H1 (cell line): ENCODE measurements around the gene NUP98. TPM values are rescaled to one million over a fixed set of nuclear protein-coding genes. Genes with fewer than 3 reads are reported as not detected.

Experiments used
- CTCF ChIA-PET: fragments of 300-600 bp; sonication (Branson Sonifier 250); formaldehyde crosslinking; loops from one replicate; lab custom pipeline; 2021; ENCODE audit not compliant: partially characterized antibody; lab: Charles Lee
- POLR2A ChIA-PET: fragments of 300-600 bp; sonication (Branson Sonifier 250); formaldehyde crosslinking; loops from one replicate; lab custom pipeline; 2021; ENCODE audit warnings: inconsistent platforms; ENCODE audit not compliant: partially characterized antibody; lab: Charles Lee
- DNase-seq, 2 experiments: peaks; one replicate each; pipeline versions ENCODE4 v3.0.0 to v3.0.0-alpha.2; 2010 to 2022; ENCODE audit warnings: low spot score in 2 of 2, low read depth in 1 of 2, mixed read lengths in 1 of 2
- FAIRE-seq: peaks from 2 replicates; lab custom pipeline; 2011; peaks lifted over from hg19 to GRCh38; lab: Jason Lieb, UNC
- H2AFZ ChIP-seq: 2 replicates; pipeline ENCODE4 v1.8.1; 2012; ENCODE audit warnings: low read length, inconsistent platforms
- H2AK5ac ChIP-seq: 2 replicates; pipeline ENCODE4 v1.6.1; 2013; ENCODE audit warnings: low read depth, low read length
- H2BK120ac ChIP-seq: replicated peaks from 2 replicates; pipeline ENCODE3; 2013; ENCODE audit warnings: low read depth, low read length, inconsistent platforms
- H2BK12ac ChIP-seq: 2 replicates; pipeline ENCODE4 v1.6.1; 2013; ENCODE audit warnings: low read depth, low read length
- H2BK15ac ChIP-seq: 2 replicates; pipeline ENCODE4 v1.6.1; 2013; ENCODE audit warnings: low read length
- H2BK20ac ChIP-seq: 2 replicates; pipeline ENCODE4 v1.6.1; 2013; ENCODE audit warnings: low read length
- H2BK5ac ChIP-seq: 2 replicates; pipeline ENCODE4 v1.6.1; 2013; ENCODE audit warnings: low read depth, low read length
- H3K14ac ChIP-seq: 2 replicates; pipeline ENCODE4 v1.6.1; 2013; ENCODE audit warnings: inconsistent platforms; ENCODE audit not compliant: insufficient read length
- H3K18ac ChIP-seq: 2 replicates; pipeline ENCODE4 v1.6.1; 2013; ENCODE audit warnings: low read length; ENCODE audit errors: extremely low read depth
- H3K23ac ChIP-seq: 2 replicates; pipeline ENCODE4 v1.6.1; 2013; ENCODE audit warnings: inconsistent platforms; ENCODE audit not compliant: insufficient read length
- H3K23me2 ChIP-seq: 2 replicates; pipeline ENCODE4 v1.6.1; 2013; ENCODE audit warnings: low read depth, low read length
- H3K27ac ChIP-seq: 2 replicates; pipeline ENCODE4 v1.6.1; 2011; ENCODE audit warnings: low read depth, low read length, inconsistent platforms
- H3K27me3 ChIP-seq, 4 experiments: replicated peaks in 1 of 4; 1 replicate in 1 of 4; 2 replicates in 3 of 4; pipeline versions ENCODE4 v1.6.1 to v1.8.1; 2011 to 2013; ENCODE audit warnings: low read length in 3 of 4, mild to moderate bottlenecking in 3 of 4, inconsistent platforms in 2 of 4, mixed read lengths in 2 of 4, moderate library complexity in 1 of 4; ENCODE audit not compliant: control insufficient read depth in 3 of 4, insufficient read depth in 3 of 4; ENCODE audit errors: extremely low read depth in 1 of 4
- H3K36me3 ChIP-seq, 4 experiments: 2 replicates each; pipeline versions ENCODE4 v1.6.1 to v1.8.1; 2011 to 2013; ENCODE audit warnings: mild to moderate bottlenecking in 4 of 4, low read length in 3 of 4, moderate library complexity in 2 of 4, control low read depth in 1 of 4, inconsistent platforms in 1 of 4; ENCODE audit not compliant: insufficient read depth in 4 of 4, control insufficient read depth in 2 of 4
- H3K4ac ChIP-seq: replicated peaks from 2 replicates; pipeline ENCODE3; 2013; ENCODE audit warnings: low read length, low read depth, mixed read lengths, inconsistent platforms; ENCODE audit not compliant: insufficient read length
- H3K4me1 ChIP-seq, 4 experiments: replicated peaks in 1 of 4; 1 replicate in 1 of 4; 2 replicates in 3 of 4; pipeline versions ENCODE4 v1.6.1 to v1.8.1; 2011 to 2013; ENCODE audit warnings: low read length in 3 of 4, inconsistent platforms in 2 of 4, mixed read lengths in 1 of 4; ENCODE audit not compliant: insufficient read depth in 4 of 4, control insufficient read depth in 3 of 4
- H3K4me2 ChIP-seq, 2 experiments: 2 replicates each; pipeline versions ENCODE4 v1.6.1 to v1.8.1; 2011 to 2013; ENCODE audit warnings: low read depth in 2 of 2, low read length in 2 of 2, control low read depth in 1 of 2, inconsistent platforms in 1 of 2, mild to moderate bottlenecking in 1 of 2; ENCODE audit not compliant: insufficient read depth in 1 of 2
- H3K4me3 ChIP-seq, 4 experiments: fragments of 200-600, 300-600 bp in 1 of 4; sonication (generic), shearing (Covaris generic), sonication (Bioruptor Twin) in 1 of 4; 2 replicates each; pipeline versions ENCODE4 v1.5.1 to v1.8.1; 2011 to 2016; ENCODE audit warnings: low read length in 4 of 4, low read depth in 3 of 4, control low read depth in 2 of 4, inconsistent platforms in 2 of 4, mild to moderate bottlenecking in 2 of 4, mixed read lengths in 1 of 4, moderate library complexity in 1 of 4; ENCODE audit not compliant: insufficient read depth in 2 of 4; ENCODE audit errors: extremely low read depth in 1 of 4
- H3K56ac ChIP-seq: replicated peaks from 2 replicates; pipeline ENCODE3; 2013; ENCODE audit warnings: low read depth, mild to moderate bottlenecking, mixed read lengths, low read length, inconsistent platforms; ENCODE audit not compliant: insufficient read length
- H3K79me1 ChIP-seq: 2 replicates; pipeline ENCODE4 v1.6.1; 2013; ENCODE audit warnings: low read depth, low read length, control low read depth
- H3K79me2 ChIP-seq, 2 experiments: 2 replicates each; pipeline versions ENCODE4 v1.6.1 to v1.8.1; 2012 to 2013; ENCODE audit warnings: low read length in 2 of 2, mild to moderate bottlenecking in 2 of 2, inconsistent platforms in 1 of 2; ENCODE audit not compliant: insufficient read depth in 2 of 2, control insufficient read depth in 1 of 2
- H3K9ac ChIP-seq, 4 experiments: replicated peaks in 1 of 4; 1 replicate in 1 of 4; 2 replicates in 3 of 4; pipeline versions ENCODE4 v1.6.1 to v1.8.1; 2011 to 2013; ENCODE audit warnings: low read depth in 3 of 4, low read length in 3 of 4, control low read depth in 2 of 4, mild to moderate bottlenecking in 2 of 4, moderate library complexity in 2 of 4, inconsistent platforms in 1 of 4; ENCODE audit errors: extremely low read depth in 1 of 4
- H3K9me3 ChIP-seq, 2 experiments: 2 replicates each; pipeline versions ENCODE4 v1.6.1 to v1.8.1; 2012 to 2013; ENCODE audit warnings: mild to moderate bottlenecking in 2 of 2, moderate library complexity in 2 of 2, control low read depth in 1 of 2, inconsistent platforms in 1 of 2, low read depth in 1 of 2, low read length in 1 of 2, mixed read lengths in 1 of 2; ENCODE audit not compliant: insufficient read depth in 2 of 2
- H4K20me1 ChIP-seq, 2 experiments: replicated peaks in 1 of 2; 2 replicates each; pipeline versions ENCODE3 to v1.8.1; 2011 to 2013; ENCODE audit warnings: inconsistent platforms in 2 of 2, low read length in 2 of 2, mild to moderate bottlenecking in 1 of 2; ENCODE audit not compliant: insufficient read depth in 2 of 2, control insufficient read depth in 1 of 2
- H4K5ac ChIP-seq: 2 replicates; pipeline ENCODE4 v1.6.1; 2013; ENCODE audit warnings: low read length, low read depth, mixed read lengths, inconsistent platforms; ENCODE audit not compliant: insufficient read length
- H4K8ac ChIP-seq: 2 replicates; pipeline ENCODE4 v1.8.0; 2013; ENCODE audit warnings: mild to moderate bottlenecking, moderate library complexity, low read length, inconsistent platforms; ENCODE audit not compliant: insufficient read depth; ENCODE audit errors: extremely low read depth
- H4K91ac ChIP-seq: replicated peaks from 2 replicates; pipeline ENCODE3; 2013; ENCODE audit warnings: low read length, mixed read lengths, inconsistent platforms; ENCODE audit not compliant: insufficient read length
- BACH1 ChIP-seq: IDR thresholded peaks from 2 replicates; pipeline ENCODE4 v1.6.1; 2012; ENCODE audit warnings: low read length, improper control_type of control experiment
- CHD1 ChIP-seq: IDR thresholded peaks from 2 replicates; pipeline ENCODE4 v1.6.1; 2012; ENCODE audit warnings: low read depth, low read length, improper control_type of control experiment
- KDM4A ChIP-seq: IDR thresholded peaks from one replicate; pipeline ENCODE4 v1.7.1; 2012; ENCODE audit warnings: low read depth, mild to moderate bottlenecking, moderate library complexity, low read length, inconsistent platforms; ENCODE audit not compliant: severe bottlenecking
- MAFK ChIP-seq: IDR thresholded peaks from 2 replicates; pipeline ENCODE4 v1.6.1; 2012; ENCODE audit warnings: low read depth, mild to moderate bottlenecking, improper control_type of control experiment, low read length
- SRF ChIP-seq: IDR thresholded peaks from 2 replicates; pipeline ENCODE4 v1.6.1; 2011; ENCODE audit warnings: mild to moderate bottlenecking, low read depth, low read length, moderate library complexity
- TAF7 ChIP-seq: optimal IDR thresholded peaks from 2 replicates; pipeline ENCODE3; 2011; ENCODE audit warnings: low read depth, mild to moderate bottlenecking, inconsistent platforms, low read length, moderate library complexity, borderline replicate concordance
- WGBS, 2 experiments: shearing (Covaris generic) in 1 of 2; methylation state at CpG; one replicate each; pipeline versions ENCODE4 v1.1.6 to v1.1.7; 2013 to 2015; ENCODE audit warnings: low lambda C conversion rate in 2 of 2, mixed read lengths in 2 of 2, inconsistent platforms in 1 of 2, low coverage in 1 of 2, missing lambda C conversion rate in 1 of 2; ENCODE audit not compliant: insufficient replicate concordance in 2 of 2, insufficient coverage in 1 of 2, insufficient read length in 1 of 2; ENCODE audit errors: extremely low coverage in 1 of 2, missing lambda C conversion rate in 1 of 2; 5-methylcytosine and 5-hydroxymethylcytosine counted together
- polyA plus RNA-seq, 7 experiments: library from polyadenylated mRNA; depleted of rRNA in 3 of 7; stranded (reverse) in 5 of 7; unstranded in 2 of 7; fragments of >200 nt in 5 of 7; fragments of 200-250 nt in 2 of 7; gene quantifications; 1 replicate in 5 of 7; 2 replicates in 1 of 7; 4 replicates in 1 of 7; pipeline versions ENCODE4 v1.2.1 to v1.2.3, GENCODE V29; 2011 to 2013; ENCODE audit warnings: missing spikeins in 2 of 7, mixed read lengths in 2 of 7
- total RNA-seq: library from RNA; stranded (reverse); fragmentation: NEBNext Ultra II Directional; extraction: Animal tissue kit (Norgen Biotek cat#: 25700); gene quantifications from 2 replicates; pipeline ENCODE4 v1.2.1, GENCODE V29; 2021

The NUP98 gene
- total and polyA plus RNA-seq, 2 of the 8 experiments (the other 6 are each of a cell fraction or from before 2014, with no cell fraction given) = 98.6 to 261 TPM

DNA sequence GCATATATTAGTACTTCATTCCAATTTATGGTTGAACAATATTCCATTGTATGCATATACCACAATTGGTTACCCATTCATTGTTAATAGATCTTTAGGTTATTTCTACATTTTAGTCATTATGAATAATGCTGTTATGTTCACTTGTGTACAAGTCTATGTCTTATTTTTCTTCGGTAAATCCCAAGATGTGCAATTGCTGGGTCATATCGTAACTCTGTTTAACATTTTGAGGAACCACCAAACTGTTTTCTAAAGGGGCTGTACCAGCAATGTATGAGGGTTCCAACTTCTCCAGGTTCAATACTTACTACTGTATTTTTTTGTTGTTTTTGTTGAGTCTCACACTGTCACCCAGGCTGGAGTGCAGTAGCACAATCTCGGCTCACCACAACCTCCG, 33.1 kb downstream of the NUP98 start:
- no peak overlapping the region for H2BK12ac ChIP-seq
- H3K27ac ChIP-seq = no peak overlapping the region
- H3K56ac ChIP-seq = no peak overlapping the region
- H2BK120ac ChIP-seq = no peak overlapping the region
- H3K9ac ChIP-seq = no peak overlapping the region
- H3K4me2 ChIP-seq = no peak overlapping the region
- no peak overlapping the region for H2BK15ac ChIP-seq
- H3K4ac ChIP-seq = no peak overlapping the region
- H2AK5ac ChIP-seq = no peak overlapping the region
- peaks cover 22 to 93% (median 65%) of the 10 kb centered on the region in 4 experiments for H3K36me3 ChIP-seq
- CTCF ChIA-PET = no interaction called here
- no peak overlapping the region for H3K4me3 ChIP-seq
- no peak overlapping the region for H4K5ac ChIP-seq
- H3K9me3 ChIP-seq = no peaks in the 10 kb centered on the region
- H4K91ac ChIP-seq = no peak overlapping the region
- no peaks in the 10 kb centered on the region for H3K23me2 ChIP-seq
- H4K20me1 ChIP-seq = peaks cover 0 to 3% of the 10 kb centered on the region in 2 experiments
- POLR2A ChIA-PET = no interaction called here
- FAIRE-seq (no peak), DNase-seq (no peak)
- no peak overlapping the region for H2BK5ac ChIP-seq
- no peak overlapping the region for H4K8ac ChIP-seq
- no peaks in the 10 kb centered on the region for H3K4me1 ChIP-seq
- H3K14ac ChIP-seq = no peak overlapping the region
- H3K79me2 ChIP-seq = no peaks in the 10 kb centered on the region
- H2BK20ac ChIP-seq = no peak overlapping the region
- no peak overlapping the region for H3K23ac ChIP-seq
- WGBS, 2 experiments = 100% methylated on average over 4 of the region's 4 CpGs; no CpG with 5 or more reads in 1 of the 2 experiments
- H3K18ac ChIP-seq = no peak overlapping the region
- H2AFZ ChIP-seq = no peak overlapping the region
- H3K79me1 ChIP-seq = no peaks in the 10 kb centered on the region
- no peaks in the 10 kb centered on the region for H3K27me3 ChIP-seq
- TF ChIP-seq TAF7 (no peak), CHD1 (no peak), BACH1 (no peak), KDM4A (no peak), MAFK (no peak), SRF (no peak)
